Neuron (in vitro differentiated cells): ENCODE measurements around the gene BPIFB6.

Experiments used
- H2AFZ ChIP-seq: one replicate; pipeline ENCODE4 v1.6.1; 2013; ENCODE audit warnings: low read depth, mild to moderate bottlenecking, inconsistent platforms, low read length, moderate library complexity
- H3K27me3 ChIP-seq: one replicate; pipeline ENCODE4 v1.6.1; 2013; ENCODE audit warnings: low read length; ENCODE audit not compliant: insufficient read depth
- H3K36me3 ChIP-seq: one replicate; pipeline ENCODE4 v1.6.1; 2013; ENCODE audit warnings: low read length; ENCODE audit not compliant: insufficient read depth
- H3K4me1 ChIP-seq: one replicate; pipeline ENCODE4 v1.6.1; 2013; ENCODE audit warnings: low read length; ENCODE audit not compliant: insufficient read depth
- H3K4me3 ChIP-seq: 2 replicates; pipeline ENCODE4 v1.5.1; 2013; ENCODE audit warnings: mild to moderate bottlenecking, low read length, moderate library complexity
- H3K9me3 ChIP-seq: one replicate; pipeline ENCODE4 v1.6.1; 2013; ENCODE audit warnings: low read length

The BPIFB6 gene

DNA sequence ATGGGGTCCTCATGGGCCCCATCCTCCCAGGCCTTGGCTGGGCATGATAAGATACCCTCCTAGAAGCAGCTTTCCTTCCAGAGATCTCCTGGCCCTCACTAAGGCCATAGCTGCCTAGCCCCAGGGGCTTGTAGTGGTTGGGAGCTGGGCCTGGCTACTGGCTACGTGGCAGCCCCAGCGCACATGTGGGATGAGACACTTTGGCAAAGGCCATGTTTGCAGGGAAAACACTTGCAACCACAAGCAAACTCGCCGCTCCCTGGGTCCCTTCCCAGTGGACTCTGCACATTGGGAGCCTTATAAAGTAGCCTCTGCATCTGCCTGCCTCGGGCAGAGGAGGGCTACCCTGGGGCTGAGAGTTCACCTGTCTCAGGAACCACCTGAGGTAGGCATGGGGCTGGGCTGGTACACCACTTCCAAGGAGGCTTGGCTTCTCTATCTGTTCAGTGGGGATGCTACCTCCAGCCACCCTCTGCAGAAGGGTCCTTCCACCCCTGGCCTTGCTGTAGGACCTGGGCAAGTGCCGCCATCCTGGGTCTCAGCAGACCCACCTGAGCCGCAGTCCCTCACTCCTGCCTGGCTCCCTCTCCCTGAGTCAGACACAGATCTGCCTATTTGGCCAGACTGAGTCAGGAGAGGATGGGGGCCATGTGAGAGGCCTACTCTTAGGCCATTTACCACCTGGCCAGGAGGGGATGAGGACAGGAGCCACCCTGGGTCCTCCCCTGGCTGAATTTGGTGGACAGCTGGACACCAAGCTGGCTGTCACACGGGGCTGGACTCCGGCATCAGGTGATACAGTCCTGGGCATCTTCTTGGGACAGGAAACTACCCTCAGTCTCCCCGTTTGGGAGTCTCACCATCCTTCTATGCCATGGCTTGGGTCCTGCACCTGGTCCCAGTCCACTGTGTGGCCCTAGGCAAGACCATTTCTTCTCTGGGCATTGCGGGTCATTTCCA, 23.8 kb upstream of the BPIFB6 start, which contains the start of gene BPIFB2:
Gene BPIFB2 (plus strand): TSS at position 329 of the 960 bp plus-strand sequence. CDS start 871 bp downstream, outside the sequence.
- Histone ChIP-seq H3K27me3 (no peaks in the 10 kb centered on the region), H3K36me3 (no peaks in the 10 kb centered on the region), H3K9me3 (no peaks in the 10 kb centered on the region), H3K4me3 (no peak within 1 kb of the TSS), H3K4me1 (no peaks in the 10 kb centered on the region), H2AFZ (no peak within 1 kb of the TSS)

DNA sequence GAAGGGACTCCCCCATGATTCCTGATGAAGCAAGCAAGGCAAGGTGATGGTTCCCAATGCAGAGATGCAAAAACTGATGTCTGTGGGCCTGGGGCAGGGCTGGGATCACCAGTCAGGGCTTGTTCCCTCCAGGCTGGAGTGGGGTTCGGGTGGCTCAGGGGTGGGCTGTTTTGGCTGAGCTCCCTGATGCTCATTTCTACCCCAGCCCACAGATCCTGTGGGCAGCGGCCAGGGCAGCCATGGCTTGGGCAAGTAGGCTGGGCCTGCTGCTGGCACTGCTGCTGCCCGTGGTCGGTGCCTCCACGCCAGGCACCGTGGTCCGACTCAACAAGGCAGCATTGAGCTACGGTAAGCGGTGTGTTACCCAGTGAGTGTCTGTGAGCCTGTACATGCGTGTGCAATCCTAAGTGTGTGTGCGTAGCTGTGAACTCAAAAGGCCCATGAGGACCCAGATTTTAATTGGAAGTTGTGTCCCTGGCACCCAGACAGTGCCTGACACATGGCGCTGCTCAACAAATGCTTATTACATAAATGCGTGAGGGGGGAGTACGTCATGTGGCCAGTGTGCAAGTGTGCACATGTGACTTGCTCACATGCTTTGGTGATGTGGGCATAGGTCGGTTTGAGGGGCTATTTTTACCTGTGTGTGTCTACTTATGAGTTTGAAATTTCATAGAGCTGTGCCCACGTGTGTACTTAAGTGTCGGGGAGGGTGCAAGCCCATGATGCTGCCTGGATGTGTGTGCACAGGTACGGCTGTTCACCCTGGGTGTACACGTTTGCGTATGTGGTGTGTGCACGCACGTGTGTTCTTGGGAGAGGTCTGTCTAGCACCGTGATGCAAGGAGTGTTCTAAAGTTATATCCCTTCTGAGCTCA, 22.9 kb upstream of the BPIFB6 start:
- H3K4me3 ChIP-seq = no peak overlapping the region
- H3K9me3 ChIP-seq = no peaks in the 10 kb centered on the region
- no peaks in the 10 kb centered on the region for H3K4me1 ChIP-seq
- no peaks in the 10 kb centered on the region for H3K27me3 ChIP-seq
- no peak overlapping the region for H2AFZ ChIP-seq
- no peaks in the 10 kb centered on the region for H3K36me3 ChIP-seq

DNA sequence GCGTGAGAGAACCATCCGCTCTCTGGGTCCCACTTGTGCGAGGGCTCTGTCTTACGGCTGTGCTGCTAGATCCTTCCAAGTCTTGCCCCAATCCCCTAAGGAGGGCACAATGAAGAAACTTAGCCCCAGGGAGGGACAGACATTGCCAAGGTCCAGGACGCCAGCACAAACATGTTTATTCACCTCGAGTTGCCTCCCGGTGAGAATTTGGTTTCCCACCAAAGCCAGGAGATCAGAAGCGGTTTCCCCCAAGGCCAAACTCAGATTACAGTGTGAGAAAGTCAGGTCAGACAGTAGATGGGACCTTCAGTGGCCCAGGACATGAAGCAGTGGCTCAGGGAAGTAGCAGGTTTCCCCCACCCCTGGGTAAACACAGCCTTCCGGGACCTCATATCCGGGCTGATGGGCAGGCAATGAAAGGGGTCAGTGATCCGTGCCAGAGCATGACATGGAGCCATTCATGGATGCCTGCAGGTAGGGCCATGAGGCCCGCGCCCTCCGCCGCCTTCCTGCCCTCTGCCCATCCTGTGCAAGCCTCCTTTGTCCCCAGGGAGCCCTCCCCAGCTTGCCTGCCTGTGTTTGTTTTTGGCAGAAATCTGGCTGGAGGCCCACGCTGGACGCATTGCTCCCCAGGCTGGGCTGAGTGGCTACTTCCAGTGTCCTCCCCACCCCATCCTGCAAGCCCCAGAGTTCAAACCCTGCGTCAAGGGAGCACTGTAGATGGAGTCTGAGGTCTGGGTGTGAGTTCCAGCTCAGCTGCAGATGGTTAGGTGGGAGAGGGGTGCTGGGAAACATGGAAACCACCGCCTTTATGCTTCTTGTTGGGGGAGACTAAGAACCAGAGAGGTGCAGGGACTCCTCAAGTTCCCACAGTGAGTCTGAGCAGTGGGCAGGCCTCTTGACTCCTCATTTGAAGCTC, 22.0 kb upstream of the BPIFB6 start:
- Histone ChIP-seq H3K9me3 (no peaks in the 10 kb centered on the region), H2AFZ (no peak overlapping the region), H3K4me1 (no peaks in the 10 kb centered on the region), H3K36me3 (no peaks in the 10 kb centered on the region), H3K27me3 (no peaks in the 10 kb centered on the region), H3K4me3 (no peak overlapping the region)

DNA sequence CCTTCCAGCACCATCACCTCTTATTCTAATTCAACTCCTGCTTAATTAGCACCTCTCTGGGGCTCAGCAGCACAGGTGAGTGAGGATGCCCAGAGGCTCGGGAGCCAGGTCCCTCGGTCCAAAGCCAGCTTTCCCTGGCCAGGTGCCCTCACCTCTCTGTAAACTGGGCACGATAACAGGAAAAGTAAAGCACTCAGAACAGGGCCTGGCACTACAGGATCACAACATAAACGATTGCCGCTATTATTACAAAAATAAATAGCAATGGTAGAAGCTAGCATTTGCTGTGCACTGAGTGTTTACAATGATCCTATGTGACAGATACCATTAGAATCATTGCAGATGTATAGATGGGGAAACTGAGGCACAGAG, 21.3 kb upstream of the BPIFB6 start:
- Histone ChIP-seq H3K27me3 (no peaks in the 10 kb centered on the region), H3K4me3 (no peak overlapping the region), H3K4me1 (no peaks in the 10 kb centered on the region), H2AFZ (no peak overlapping the region), H3K9me3 (no peaks in the 10 kb centered on the region), H3K36me3 (no peaks in the 10 kb centered on the region)

DNA sequence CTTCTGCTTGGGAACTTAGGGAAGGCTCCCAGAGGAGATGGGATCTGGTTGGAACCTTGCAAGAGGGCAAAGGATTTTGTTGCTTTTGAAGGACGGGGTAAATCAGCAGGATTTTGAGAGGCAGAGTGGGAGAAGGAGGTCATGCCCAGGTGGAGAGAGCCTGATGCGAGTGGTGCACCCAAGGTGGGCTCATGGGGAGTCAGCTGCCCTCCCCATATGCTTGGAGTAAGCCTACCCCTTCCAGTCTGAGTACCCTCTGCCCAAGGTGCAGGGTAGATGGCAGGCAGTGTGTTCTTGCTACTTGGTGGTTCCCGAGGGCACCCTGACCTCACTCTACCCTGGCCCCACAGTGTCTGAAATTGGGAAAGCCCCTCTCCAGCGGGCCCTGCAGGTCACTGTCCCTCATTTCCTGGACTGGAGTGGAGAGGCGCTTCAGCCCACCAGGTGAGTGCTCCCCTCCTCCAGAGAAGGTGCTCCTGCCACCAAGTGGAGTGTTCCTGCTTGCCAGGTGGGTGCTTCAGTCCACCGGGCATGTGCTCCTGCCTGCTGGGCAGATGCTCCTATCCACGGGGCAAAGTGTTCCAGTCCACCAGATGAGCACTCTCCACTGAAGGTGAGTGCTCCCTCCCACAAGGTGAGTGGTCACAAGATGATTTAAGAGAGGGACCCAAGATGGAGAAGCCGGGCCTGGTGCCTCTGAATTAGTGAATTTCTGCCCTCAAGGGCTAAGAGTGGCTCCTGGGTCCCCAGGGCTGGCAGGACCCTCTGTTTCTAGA, 20.6 kb upstream of the BPIFB6 start:
- H3K9me3 ChIP-seq = no peaks in the 10 kb centered on the region
- H3K27me3 ChIP-seq = no peaks in the 10 kb centered on the region

DNA sequence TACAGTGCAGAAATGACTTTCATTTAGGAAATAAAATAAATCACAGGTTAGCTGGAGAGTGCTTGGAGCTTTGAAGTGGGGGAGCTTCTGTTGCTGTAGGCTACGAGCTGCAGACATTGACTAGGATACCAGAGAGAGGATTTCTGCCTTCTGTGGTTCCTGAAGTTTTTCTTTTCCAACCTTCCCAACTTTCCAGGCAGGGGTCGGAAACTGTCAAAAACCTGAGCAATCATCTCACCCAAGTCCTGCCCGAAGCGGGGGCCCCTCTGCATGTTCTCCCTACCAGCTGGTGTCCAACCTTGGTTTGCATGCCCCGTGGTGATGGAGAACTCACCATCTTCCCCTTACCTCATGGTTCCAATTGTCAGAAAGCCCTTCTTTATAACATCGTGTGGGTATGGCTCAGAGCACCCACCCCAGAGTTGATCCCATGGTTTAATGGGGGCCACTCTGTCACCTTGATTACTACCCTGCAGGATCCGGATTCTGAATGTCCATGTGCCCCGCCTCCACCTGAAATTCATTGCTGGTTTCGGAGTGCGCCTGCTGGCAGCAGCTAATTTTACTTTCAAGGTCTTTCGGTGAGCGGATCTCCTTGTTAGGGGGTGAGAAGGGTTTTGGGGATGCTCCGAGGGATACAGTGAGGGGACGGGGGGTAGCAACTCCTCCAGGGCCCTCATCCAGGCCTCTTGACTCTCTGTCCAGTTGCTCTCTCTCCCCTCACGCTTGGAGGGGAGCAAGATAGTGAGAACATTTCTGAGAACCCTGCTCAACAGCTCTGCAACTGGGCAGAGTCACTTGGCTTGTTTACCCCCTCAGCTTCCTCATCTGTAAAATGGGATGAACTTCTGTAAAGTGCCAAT, 18.9 kb upstream of the BPIFB6 start:
- no peaks in the 10 kb centered on the region for H3K9me3 ChIP-seq
- no peaks in the 10 kb centered on the region for H3K36me3 ChIP-seq
- no peaks in the 10 kb centered on the region for H3K27me3 ChIP-seq
- H2AFZ ChIP-seq = no peak overlapping the region
- no peaks in the 10 kb centered on the region for H3K4me1 ChIP-seq
- H3K4me3 ChIP-seq = no peak overlapping the region

More for the DNA sequence above, 20.6 kb upstream of the BPIFB6 start:
- no peaks in the 10 kb centered on the region for H3K4me1 ChIP-seq
- no peak overlapping the region for H3K4me3 ChIP-seq
- H3K36me3 ChIP-seq = no peaks in the 10 kb centered on the region
- H2AFZ ChIP-seq = no peak overlapping the region

DNA sequence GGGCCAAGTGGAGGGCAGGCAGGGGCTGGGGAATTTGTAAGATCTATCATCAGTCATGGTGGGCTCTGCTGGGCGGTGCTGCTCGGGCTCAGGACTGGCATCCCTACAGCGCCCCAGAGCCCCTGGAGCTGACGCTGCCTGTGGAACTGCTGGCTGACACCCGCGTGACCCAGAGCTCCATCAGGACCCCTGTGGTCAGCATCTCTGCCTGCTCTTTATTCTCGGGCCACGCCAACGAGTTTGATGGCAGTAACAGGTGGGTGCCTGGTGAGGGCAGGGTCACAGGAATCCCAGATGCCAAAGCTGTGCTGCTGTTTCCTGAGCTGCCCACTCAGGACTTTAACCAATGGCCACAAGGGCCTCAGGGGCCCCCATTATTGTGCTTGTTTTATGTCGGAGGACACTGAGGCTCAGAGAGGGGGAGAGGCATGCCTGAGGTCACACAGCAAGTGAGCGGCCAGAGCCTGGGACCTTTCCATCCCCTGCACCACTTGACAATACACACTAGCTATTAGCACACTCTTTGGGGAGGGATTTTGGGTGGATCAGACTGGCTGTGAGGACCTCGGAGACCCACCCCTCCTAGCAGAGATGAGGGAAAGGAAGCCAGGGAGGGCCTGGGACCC, 17.6 kb upstream of the BPIFB6 start:
- Histone ChIP-seq H3K4me3 (no peak overlapping the region), H3K4me1 (no peaks in the 10 kb centered on the region), H3K9me3 (no peaks in the 10 kb centered on the region), H3K36me3 (no peaks in the 10 kb centered on the region), H2AFZ (no peak overlapping the region), H3K27me3 (no peaks in the 10 kb centered on the region)

DNA sequence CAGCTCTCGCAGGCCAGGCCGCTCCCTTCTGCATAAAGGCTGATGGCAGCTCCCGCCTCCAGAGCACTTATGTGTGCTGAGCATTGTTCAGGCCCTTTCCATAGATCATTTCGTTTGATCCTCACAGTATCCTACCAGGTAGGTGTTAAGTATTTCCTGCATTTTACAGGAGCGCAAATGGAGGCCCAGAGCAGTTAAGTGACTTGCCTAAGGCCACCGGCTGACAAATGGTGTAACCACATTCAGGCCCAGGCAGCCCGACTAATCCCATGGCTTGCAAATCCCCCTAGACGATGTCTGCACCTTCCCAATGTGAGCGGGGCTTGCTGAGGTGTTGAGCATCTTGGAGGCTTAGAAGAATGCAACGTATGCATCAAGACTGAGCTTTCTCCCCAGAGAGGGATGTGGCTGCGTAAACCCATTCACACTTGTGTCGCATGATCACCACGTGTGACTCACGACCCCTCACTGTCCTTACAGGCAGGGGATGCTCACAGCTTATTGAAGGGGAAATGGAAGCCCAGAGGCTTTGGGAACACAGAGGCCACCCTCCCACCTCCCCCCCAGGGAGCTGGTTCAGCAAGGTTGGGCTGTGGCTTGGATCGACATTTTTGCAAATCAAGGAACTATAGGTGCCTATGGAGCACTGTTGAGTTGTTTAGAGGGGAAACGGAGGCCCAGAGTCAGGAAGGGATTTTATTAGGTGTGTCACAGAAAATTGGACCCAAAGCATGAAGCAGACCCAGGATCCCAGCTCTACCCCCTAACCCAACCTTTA, 16.9 kb upstream of the BPIFB6 start:
- no peak overlapping the region for H3K4me3 ChIP-seq

DNA sequence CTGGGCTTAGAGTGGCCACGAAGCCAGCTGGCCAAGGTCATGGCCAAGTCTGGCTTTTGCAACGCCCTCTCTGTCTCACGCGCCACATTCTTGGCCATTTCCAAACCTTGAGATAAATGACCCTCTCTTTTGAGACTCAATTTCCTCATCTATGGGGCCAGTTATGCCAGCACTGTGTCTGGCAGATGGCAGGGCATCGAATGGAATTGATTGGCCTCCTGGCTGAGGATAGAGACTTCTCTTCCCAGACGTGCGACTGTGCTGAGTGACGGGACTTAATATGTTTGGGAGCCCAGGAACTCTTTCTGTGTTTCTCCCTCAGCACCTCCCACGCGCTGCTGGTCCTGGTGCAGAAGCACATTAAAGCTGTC, 16.3 kb upstream of the BPIFB6 start:
- Histone ChIP-seq H3K4me1 (no peaks in the 10 kb centered on the region), H3K9me3 (no peaks in the 10 kb centered on the region), H3K27me3 (no peaks in the 10 kb centered on the region), H3K36me3 (no peaks in the 10 kb centered on the region), H3K4me3 (no peak overlapping the region), H2AFZ (no peak overlapping the region)

More for the DNA sequence above, 16.9 kb upstream of the BPIFB6 start:
- no peaks in the 10 kb centered on the region for H3K4me1 ChIP-seq
- H3K9me3 ChIP-seq = no peaks in the 10 kb centered on the region
- H2AFZ ChIP-seq = no peak overlapping the region
- no peaks in the 10 kb centered on the region for H3K27me3 ChIP-seq
- H3K36me3 ChIP-seq = no peaks in the 10 kb centered on the region

DNA sequence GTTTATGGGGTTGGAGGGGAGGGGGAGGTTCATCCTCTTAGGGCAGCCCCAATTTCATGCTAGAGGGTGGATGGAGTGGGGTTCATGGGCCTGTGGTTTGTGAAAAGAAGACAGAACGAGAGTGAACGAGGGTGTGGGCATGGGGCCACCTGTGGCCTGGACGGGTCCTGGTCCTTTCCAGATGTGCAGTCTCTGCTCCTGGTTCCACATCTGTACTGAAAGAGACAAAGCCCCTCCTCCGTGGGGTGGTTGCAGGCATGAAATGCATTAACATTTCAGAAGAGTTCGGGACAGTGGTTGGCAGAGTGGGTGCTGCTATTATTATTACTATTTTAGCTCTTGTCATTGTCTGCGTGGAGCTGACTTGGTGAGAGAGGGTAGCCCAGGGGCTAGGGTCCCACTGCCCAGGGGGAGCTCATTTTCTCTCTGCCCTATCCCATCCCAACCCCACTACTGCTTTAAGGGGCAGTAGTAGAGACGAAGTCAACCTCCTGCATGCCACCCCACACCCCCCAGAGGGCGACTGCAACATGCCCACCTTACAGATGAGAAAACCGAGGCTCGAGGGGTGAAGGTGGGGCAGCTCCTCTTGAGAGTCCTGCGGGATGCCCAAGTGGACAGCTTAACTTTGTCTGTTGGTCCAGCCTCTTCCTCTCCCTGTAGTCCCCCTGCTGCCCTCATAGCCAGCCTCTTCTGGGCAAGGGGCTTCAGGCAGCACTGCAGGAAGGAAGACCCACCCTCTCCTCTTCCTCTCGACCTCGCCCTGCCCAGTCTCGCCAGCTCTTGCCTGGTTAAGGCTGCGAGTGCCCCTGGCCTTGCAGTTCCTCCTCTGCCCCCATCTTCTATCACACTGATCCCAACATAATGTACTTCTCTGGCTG, 15.5 kb upstream of the BPIFB6 start:
- Histone ChIP-seq H3K36me3 (no peaks in the 10 kb centered on the region), H3K27me3 (no peaks in the 10 kb centered on the region), H3K9me3 (no peaks in the 10 kb centered on the region), H3K4me3 (no peak overlapping the region), H2AFZ (no peak overlapping the region), H3K4me1 (no peaks in the 10 kb centered on the region)
